GM18907 (cell line): ENCODE measurements around the gene DOCK2.

Experiments
- ATAC-seq: cut with Tn5 transposase; IDR thresholded peaks from one replicate; pipeline ENCODE4 v1.9.1; 2021; ENCODE audit warnings: mild to moderate bottlenecking, moderate library complexity; ENCODE audit not compliant: unreplicated experiment

The DOCK2 gene

DNA sequence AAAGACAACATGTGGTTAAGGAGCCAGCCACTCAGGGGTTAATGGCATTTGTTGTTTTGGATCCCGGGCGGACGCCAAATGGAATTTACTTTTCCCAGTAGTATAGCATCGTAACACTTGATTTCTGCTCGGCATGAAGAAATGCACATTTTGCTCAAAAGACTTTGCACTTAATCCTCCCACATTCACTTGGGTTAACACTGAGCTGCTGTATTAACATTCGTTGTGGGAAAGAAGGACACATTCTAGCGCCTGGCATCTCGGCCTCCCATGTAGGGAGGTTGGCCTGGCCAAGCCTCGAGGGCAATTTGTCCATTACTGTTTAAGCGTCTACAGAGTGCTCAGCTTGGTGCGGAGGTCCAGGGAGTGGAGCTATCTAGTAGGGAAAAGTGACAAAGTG, 375.5 kb downstream of the DOCK2 start:
- ATAC-seq = no peak

DNA sequence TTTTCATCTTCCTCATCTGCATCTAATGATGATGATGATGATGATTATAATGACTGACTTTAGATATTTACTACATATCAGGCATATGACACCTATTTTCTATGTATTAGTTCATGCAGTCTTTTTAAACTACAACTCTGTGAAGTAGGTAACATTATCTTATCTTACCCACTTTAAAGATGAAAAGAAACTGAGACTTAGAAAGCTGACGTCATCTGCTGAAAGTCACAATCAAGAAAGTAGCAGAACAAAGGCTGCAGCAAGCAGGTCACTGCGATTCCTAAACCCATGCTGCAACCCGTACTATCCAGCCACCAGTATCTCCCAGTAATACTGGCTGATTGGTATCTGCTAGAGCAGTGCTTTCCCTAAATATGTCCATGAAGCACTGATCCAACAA, 383.3 kb downstream of the DOCK2 start:
- no peak for ATAC-seq

DNA sequence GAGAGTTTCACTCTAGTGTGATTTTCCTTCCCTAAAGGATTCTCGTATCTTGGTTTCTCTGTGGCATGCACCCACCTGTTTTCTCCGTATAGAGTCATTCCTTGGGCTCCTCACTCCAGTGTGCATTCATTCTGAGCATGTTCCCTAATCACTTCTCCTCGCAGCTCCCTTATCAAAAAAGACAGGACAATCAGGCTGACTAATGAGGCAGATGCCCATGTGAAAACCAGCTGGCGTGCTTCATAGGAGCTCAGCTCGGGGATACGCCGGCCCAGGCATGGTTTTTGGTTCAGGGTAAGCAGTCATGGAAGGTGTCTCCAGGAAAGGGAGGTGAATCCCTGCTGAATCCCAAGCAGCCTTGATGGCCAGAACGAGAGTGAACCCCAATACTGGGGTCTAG, 384.4 kb downstream of the DOCK2 start:
- ATAC-seq = no peak

DNA sequence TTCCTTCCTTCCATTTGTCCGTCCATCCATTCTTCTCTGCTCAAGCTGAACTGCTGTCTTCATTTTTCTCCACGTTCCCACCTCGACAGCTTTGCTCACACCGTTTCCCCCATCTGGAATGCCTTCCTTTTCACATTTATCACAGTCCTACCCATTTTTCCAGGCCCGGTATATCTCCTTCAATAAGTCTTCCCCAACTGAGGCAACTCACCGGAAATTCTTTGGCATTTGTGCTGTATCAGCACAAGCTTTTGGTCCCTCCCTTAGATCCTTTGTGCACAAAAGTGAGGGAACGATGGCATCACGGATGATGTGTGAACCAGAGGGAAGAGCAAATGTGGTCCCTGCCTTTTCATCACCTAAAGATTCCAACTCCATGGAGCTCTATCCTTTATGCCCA, 388.8 kb downstream of the DOCK2 start:
- ATAC-seq = no peak

DNA sequence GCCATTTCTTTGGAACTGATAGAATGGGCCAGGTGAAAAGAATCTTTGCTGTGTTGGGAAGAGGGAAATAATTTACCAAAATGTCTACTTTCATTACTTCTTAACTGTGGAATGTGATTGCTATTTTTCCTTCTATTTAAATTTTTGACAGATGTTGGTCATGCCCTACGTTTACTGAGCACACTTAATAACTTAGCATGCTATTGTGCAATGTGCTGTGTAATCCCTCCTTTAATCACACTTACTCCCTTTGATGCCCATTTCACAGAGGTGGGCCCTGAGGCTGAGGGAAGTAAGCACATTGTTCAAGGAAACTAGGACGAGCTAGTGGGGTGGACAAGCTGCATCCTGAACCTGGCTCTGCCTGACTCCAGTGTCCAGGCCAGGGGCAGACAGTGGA, 391.0 kb downstream of the DOCK2 start:
- ATAC-seq = no peak

DNA sequence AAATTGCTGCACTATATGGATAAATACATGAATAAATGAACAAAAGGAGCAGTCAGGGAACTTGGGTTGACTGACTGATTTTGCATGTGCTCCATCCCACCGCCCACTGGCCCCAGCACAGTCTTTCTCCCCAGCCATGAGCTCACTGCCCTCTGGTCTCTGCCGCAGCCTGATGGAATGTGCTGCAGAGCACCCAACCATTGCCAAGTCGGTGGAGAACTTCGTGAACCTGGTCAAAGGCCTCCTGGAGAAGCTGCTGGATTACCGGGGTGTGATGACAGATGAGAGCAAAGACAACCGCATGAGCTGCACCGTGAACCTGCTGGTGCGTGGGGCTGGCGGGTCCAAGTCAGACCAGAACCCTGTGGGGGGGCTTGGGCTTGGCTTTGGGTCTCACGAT, 397.2 kb downstream of the DOCK2 start:
- no peak for ATAC-seq

DNA sequence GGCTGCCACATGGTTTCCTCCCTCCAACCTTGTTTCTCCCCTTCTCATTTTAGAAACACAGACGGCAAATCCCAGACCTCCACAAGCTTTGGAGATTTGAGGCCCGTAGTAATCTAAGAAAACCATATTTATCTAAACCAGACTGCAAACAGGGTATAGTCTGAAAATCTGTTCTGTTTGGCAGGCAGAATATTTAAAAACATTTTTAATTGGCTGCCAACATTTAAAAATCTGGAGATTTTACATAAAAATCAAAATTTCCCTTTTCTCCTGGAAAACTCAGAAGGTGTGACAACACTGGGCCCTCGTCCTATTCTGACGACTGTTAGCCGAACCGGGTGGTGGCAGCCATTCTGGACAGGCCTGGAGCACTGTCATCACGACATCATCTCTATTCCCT, 401.2 kb downstream of the DOCK2 start:
- ATAC-seq = no peak

DNA sequence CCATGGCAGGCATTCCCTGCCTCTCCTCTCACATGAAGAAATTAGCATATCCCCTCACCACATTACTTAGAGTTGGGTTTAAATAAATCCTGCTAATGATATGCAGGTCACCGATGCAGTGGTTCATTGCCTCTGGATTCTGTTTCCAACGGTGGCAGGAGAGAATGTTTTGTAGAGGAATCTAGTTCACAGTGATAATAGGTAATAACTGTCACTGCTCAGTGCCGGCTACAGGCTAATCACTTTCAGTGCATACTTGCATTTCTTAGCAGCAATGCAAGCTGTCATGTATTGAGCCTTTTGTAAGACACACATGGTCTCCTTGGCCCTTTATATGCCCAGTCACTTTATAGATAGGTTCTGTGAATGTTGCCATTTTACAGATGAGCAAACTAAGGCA, 402.8 kb downstream of the DOCK2 start:
- no peak for ATAC-seq

DNA sequence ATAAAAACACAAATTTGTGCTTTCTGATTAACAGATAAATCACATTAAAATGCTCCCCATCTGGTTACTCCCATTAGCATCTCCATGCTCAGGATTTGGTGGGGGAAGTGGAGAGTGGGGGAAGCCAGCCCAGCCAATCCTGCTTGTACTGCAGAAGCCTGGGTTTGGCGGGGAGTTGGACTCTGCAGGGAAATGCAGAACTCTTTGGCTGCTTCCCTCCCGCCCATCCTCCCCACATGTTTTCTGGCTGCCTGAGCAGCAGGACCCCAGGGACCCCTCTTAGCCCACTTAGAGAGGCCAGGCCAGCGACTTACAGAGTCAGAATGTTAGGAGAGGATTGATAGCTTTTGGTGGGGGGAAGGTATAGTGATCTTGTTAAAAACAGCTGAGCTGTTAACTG, 409.2 kb downstream of the DOCK2 start:
- ATAC-seq = no peak

DNA sequence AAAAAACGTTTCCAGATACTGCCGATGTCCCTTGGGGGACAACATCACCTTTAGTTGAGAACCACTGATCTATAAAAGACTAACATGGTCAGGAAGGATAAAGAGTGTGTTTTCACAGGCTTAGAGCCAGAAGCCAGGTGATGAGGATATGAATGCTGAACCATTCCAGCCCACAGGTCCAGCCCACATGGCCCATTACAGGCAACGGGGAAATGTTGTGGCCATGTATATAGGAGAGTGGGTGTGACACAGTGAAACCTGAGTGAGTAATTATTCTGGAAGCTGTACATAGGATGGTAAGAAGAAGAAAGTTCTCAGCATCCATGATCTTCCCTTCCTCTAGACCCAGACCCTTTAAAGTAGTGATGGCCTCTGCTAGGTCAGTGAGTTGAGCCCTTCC, 412.6 kb downstream of the DOCK2 start:
- no peak for ATAC-seq

DNA sequence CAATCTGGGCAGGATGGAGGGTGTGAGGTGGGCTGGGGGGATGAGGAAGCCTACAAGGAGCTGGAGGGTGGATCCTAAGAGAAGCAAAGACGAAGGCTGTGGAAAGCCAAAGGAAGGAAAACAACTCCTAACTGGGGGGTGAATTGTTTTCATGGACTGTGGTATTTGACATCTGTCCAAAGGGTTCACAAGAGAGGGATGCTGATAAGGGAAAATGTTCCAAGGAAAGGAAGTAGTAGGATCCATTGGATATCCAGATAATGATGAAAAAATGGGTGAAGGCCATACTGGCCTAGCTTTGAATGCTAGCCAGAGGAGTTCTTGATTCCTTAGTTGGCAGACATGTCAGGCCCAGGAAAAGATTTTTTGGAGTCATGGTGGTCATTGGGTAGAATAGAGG, 416.8 kb downstream of the DOCK2 start:
- ATAC-seq = no peak

DNA sequence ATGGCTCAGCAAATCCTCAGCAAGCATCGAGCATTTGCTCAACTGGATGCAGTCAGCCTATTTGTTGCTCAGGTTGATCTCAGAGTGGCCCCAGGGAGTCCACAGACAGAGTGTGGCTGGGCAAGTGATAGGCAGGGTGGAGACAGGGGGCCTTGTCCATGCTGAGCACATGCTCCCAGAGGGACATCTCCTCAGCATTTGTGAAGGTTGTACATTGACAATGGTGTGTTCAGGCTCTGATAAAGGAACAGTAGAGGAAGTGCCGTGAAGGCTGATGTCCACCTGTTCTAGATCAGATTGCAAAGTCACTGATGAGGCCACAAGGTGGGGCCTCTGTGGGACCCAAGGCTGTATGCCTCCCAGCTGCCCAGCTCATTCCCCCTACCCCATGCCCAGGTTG, 418.5 kb downstream of the DOCK2 start:
- ATAC-seq = no peak

DNA sequence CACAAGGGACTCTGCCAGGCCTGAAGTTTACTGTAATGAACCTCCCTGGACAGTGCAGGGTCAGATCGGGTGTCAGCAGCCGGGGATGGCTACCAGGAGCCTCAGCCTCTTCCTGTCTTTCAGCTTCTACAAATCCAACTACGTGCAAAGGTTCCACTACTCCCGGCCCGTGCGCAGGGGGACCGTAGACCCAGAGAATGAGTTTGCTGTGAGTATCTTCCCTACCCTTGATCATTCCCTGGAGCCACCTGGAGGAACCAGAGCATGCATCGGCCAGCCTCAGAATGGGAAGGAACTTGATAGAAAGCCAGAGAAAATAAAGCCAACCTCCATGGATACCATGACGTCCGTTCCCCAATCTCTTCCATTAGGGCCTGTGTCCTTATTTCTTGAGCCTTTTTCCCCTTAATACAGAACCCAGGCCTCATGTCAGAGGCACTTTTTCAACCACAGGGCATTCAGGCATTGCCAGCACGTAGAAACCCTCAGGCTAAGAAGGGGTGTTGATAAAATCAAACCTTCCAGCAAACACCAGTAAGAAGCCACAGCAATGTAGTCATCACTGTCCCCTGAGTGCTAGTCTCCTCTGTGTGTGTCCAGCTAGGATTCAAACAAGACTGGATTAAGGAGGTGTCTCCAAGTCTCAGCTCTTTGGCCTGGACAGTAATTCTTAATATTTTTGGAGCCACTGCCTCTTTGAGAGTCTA, 419.6 kb downstream of the DOCK2 start:
- ATAC-seq = no peak

DNA sequence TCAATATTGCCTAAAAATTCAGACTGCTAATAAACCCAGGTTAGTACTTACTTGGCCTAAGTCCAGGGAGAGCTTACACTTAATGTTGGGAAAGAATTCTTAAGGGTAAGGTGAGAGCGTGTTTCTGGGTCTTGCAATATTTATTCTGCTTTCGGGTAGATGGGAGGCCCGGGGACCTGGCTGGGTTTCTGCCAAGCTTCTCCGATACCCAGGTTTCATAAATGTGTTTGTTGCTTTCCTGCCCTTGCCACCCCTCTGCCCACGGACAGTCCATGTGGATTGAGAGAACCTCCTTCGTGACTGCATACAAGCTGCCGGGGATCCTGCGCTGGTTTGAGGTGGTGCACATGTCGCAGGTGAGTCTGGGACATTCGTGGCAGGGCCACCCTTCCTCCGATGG, 420.2 kb downstream of the DOCK2 start:
- no peak for ATAC-seq

DNA sequence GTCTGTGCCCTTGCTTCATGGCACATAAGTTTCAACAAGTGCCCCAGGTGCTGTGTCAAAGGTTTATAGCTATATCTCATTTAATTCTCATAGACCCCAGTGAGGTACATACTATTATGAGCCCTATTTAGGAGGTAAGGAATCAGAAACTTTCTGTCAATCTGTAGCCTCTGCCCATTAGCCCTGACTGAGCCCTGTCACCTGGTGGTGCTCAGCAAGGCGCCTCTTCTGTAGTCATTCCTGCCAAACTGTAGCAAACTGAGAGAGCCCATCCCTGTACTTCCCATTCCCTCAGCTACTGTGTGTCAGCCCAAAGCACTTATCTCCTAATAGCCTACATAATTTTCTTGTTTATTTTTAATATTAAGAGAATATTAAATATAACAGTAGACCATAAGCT, 422.1 kb downstream of the DOCK2 start:
- no peak for ATAC-seq

DNA sequence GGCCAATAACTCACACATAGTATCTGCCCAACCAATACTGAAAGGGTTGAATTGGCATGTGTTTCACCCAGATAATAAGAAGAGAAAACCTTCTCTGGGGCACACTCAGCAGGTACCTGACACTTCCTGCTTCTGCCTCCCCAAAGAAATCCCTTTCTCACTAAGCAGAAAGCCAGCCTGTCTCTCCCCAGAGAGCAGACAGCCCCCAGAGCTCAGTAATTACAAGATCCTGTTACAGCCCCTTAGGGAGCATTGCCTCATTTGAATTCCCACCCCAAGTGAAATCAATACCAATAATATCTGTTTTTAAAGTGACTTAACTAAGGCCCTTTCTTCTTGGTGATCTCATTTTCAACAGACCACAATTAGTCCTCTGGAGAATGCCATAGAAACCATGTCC, 430.1 kb downstream of the DOCK2 start:
- no peak for ATAC-seq

DNA sequence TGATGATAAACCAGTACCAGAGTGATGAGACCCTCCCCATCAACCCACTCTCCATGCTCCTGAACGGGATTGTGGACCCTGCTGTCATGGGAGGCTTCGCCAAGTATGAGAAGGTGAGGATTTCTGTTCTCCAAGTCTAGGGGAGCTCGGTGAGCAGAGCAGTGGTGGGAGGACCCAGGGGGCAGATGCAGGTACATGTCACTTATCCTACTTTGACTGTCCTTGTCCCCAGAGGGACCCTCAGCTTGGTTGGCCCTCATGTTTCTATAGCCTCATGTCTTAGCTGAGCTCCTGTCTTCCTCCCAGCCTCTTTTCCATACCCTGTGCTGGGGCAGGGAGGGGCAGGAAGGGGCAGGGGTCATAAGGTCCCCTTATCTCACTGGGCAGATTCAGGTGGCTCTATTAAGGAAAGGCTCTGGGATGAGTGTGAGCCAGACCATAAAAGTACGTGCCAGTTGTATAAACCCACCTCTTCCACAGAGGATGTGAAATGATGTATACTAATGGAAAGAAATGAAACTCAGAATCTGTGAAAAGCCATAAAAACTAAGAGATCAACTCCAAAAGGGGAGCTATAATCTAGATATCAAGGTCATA, 430.6 kb downstream of the DOCK2 start:
- ATAC-seq = no peak

DNA sequence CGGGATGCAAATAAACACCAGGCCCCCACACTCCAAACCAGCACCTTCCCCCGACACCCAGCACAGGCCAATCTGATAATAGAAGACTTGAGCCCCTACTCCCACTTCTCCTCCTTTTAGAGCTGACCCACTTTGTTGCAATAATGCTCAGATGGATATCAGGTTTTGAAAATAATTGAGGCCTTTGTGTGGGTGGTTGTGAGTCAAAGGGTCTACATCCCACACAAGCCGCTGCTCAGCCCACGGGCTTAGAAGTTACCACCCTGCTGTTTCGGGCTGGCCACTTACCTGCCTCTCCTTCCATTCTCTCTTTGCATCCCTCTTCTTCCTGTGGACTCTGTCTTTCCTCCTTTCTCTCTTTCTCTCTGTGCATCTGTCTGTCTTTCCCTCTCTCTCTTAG, 432.4 kb downstream of the DOCK2 start:
- ATAC-seq = no peak

DNA sequence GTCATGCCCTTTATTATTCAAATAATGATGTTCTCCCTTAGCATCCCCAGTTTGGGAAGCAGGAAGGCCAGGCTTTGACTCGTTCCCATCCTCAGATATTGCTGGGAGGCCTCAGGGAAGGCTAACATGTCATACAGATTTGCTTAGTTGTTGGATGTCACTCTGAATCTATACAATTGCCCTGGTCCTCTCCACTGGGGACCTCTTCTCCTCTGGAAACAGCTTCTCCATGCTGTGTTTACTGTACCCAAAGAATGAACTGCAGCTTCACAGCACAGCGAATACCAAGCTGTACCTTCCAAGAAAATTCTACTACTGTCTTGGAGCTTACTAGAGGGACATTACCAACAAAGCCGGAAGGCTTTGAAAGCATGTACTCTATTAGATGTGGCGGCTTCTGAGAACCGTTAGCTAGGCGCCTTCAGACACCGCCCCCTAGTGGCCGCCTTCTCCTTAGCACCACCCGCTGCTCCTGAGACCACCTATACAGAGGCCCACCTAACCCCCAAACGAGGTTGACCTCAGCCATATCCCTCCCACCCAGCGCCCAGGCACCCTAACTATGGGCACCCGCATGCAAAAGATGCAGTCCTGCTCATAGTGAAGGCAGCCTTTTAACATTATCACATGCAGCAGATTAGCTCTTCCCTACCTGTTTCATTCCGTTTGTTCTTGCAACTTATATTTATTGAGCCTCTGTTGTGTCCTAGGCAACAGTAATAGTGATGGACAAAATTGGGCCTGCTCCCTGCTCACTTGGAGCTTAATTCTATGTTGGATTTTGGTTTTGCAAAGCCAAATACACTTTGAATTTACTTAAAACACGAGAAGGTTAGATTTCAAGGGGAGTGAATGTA, 433.7 kb downstream of the DOCK2 start:
- ATAC-seq = no peak

DNA sequence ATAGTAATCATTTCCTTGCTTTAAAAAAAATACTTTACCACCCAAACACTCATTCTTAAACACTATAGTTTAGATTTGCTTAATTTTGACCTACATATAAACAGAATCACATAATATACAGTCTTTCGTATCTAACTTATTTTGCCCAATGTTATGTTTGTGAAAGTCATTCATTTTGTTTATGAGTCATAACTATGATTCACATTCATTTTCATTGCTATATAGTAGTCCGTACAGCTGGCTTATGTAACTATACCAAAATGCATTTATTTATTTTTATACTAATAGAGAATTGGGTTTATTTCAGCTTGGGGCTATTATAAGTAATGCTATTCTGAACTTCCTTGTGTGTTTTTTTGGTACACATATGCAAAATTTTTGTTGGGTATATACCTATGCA, 434.7 kb downstream of the DOCK2 start:
- no peak for ATAC-seq

DNA sequence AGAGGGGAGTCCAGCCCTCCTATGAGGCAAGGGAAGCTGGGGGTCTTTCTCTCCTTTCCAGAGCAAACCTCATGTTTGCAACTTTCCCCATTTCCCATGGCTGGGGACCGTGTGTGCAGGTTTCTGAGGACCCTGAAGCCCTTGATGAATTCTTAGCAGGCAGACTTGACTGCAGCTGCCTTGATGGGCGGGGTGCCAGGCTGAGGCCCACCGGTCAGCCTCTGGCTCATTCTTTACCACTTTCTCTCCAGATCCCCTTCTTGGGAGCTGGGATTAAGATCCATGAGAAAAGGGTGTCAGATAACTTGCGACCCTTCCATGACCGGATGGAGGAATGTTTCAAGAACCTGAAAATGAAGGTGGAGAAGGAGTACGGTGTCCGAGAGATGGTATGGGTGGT, 438.6 kb downstream of the DOCK2 start:
- ATAC-seq = no peak

DNA sequence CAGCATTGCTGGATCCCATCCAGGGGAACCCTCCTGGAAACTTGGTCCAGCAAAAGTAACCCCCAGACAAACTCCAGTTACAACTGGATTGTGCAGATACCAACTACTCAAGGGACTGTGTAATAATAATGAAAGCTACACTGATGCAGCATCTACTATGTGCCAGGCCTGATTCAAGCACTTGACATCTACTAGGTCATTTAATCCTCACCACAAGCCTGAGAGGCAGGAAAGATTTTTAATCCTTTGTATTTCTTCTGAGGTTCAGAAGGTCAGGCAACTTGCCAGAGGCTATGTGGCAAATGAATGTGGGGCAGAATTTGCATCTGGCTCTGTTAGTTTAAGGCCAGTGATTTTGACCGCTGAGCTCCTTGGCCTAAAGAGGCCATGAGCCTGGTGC, 439.1 kb downstream of the DOCK2 start:
- no peak for ATAC-seq
